CD14-positive monocyte (primary cell): ENCODE results near the gene KIAA0513. TPM values are rescaled to one million over a fixed set of nuclear protein-coding genes. Genes with fewer than 3 reads are reported as not detected.

Source experiments
- DNase-seq, 3 donors: peaks; one replicate each; pipeline ENCODE4 v3.0.0-alpha.2; 2011 to 2022
- H2AFZ ChIP-seq: 2 replicates; pipeline ENCODE4 v1.6.0; 2012; ENCODE audit warnings: mild to moderate bottlenecking, low read depth, low read length, inconsistent platforms; ENCODE audit not compliant: insufficient read depth, poor library complexity, severe bottlenecking
- H3K27ac ChIP-seq, 2 donors: 1 replicate in 1 of 2; 2 replicates in 1 of 2; pipeline ENCODE4 v1.5.1; 2012 to 2013; ENCODE audit warnings: low read length in 2 of 2, control low read depth in 1 of 2, inconsistent platforms in 1 of 2, low read depth in 1 of 2, mild to moderate bottlenecking in 1 of 2
- H3K27me3 ChIP-seq, 2 donors: one replicate each; pipeline versions ENCODE4 v1.6.0 to v1.6.1; 2011 to 2013; ENCODE audit warnings: low read length in 2 of 2; ENCODE audit not compliant: control insufficient read depth in 2 of 2, insufficient read depth in 2 of 2
- H3K36me3 ChIP-seq, 2 donors: replicated peaks in 1 of 2; 1 replicate in 1 of 2; 2 replicates in 1 of 2; pipeline versions ENCODE4 v1.5.1 to v1.6.1; 2012 to 2013; ENCODE audit warnings: low read length in 2 of 2, control low read depth in 1 of 2, inconsistent platforms in 1 of 2, mild to moderate bottlenecking in 1 of 2; ENCODE audit not compliant: insufficient read depth in 2 of 2, control insufficient read depth in 1 of 2
- H3K4me1 ChIP-seq, 2 donors: 1 replicate in 1 of 2; 2 replicates in 1 of 2; pipeline versions ENCODE4 v1.5.1 to v1.6.1; 2012 to 2013; ENCODE audit warnings: low read length in 2 of 2, control low read depth in 1 of 2, inconsistent platforms in 1 of 2, mild to moderate bottlenecking in 1 of 2, moderate library complexity in 1 of 2; ENCODE audit not compliant: insufficient read depth in 2 of 2, control insufficient read depth in 1 of 2
- H3K4me2 ChIP-seq: replicated peaks from 2 replicates; pipeline ENCODE3; 2012; ENCODE audit warnings: low read length, moderate library complexity, mild to moderate bottlenecking; ENCODE audit not compliant: poor library complexity, severe bottlenecking; ENCODE audit errors: extremely low read depth
- H3K4me3 ChIP-seq, 3 experiments: fragments of 200-600 bp in 1 of 3; sonication (generic) in 1 of 3; replicated peaks in 1 of 3; 1 replicate in 2 of 3; 2 replicates in 1 of 3; pipeline ENCODE4 v1.5.1; 2011 to 2013; ENCODE audit warnings: low read length in 3 of 3, mild to moderate bottlenecking in 3 of 3, control low read depth in 2 of 3, low read depth in 2 of 3, inconsistent platforms in 1 of 3, moderate library complexity in 1 of 3
- H3K79me2 ChIP-seq: 2 replicates; pipeline ENCODE4 v1.6.0; 2012; ENCODE audit warnings: mild to moderate bottlenecking, control low read depth, inconsistent platforms, low read length, moderate library complexity; ENCODE audit not compliant: insufficient read depth
- H3K9ac ChIP-seq: 2 replicates; pipeline ENCODE4 v1.6.0; 2017; ENCODE audit warnings: low read length, mild to moderate bottlenecking; ENCODE audit not compliant: insufficient read depth, poor library complexity, severe bottlenecking
- H3K9me3 ChIP-seq, 2 donors: replicated peaks in 1 of 2; 1 replicate in 1 of 2; 2 replicates in 1 of 2; pipeline versions ENCODE4 v1.5.1 to v1.6.1; 2012 to 2013; ENCODE audit warnings: low read length in 2 of 2, control low read depth in 1 of 2; ENCODE audit not compliant: control insufficient read depth in 1 of 2, insufficient read depth in 1 of 2
- H4K20me1 ChIP-seq: 2 replicates; pipeline ENCODE4 v1.6.0; 2012; ENCODE audit warnings: mild to moderate bottlenecking, low read length, control low read depth, moderate library complexity; ENCODE audit not compliant: insufficient read depth
- H3K27ac Mint-ChIP-seq, 7 donors: one replicate each; pipeline ENCODE4 v1.8.0; 2020; ENCODE audit warnings: mild to moderate bottlenecking in 7 of 7, mixed read lengths in 7 of 7, moderate library complexity in 6 of 7, inconsistent platforms in 2 of 7
- H3K27me3 Mint-ChIP-seq, 3 donors: one replicate each; pipeline ENCODE4 v1.8.0; 2021 to 2022; ENCODE audit warnings: low read depth in 3 of 3, mild to moderate bottlenecking in 3 of 3, mixed read lengths in 3 of 3, moderate library complexity in 3 of 3, inconsistent platforms in 1 of 3
- H3K36me3 Mint-ChIP-seq, 2 donors: one replicate each; pipeline ENCODE4 v1.8.0; 2020; ENCODE audit warnings: mixed read lengths in 2 of 2, inconsistent platforms in 1 of 2, mild to moderate bottlenecking in 1 of 2
- H3K4me1 Mint-ChIP-seq: one replicate; pipeline ENCODE4 v1.8.0; 2020; ENCODE audit warnings: mild to moderate bottlenecking, mixed read lengths
- H3K4me3 Mint-ChIP-seq, 2 donors: one replicate each; pipeline ENCODE4 v1.8.0; 2020; ENCODE audit warnings: mild to moderate bottlenecking in 2 of 2, mixed read lengths in 2 of 2, moderate library complexity in 1 of 2
- H3K9me3 Mint-ChIP-seq, 7 donors: one replicate each; pipeline ENCODE4 v1.8.0; 2020 to 2022; ENCODE audit warnings: mixed read lengths in 7 of 7, mild to moderate bottlenecking in 6 of 7, moderate library complexity in 6 of 7, inconsistent platforms in 2 of 7
- CTCF ChIP-seq: fragments of 200-600 bp; IDR thresholded peaks from one replicate; pipeline ENCODE4 v1.8.0; 2022; ENCODE audit warnings: antibody characterized with exemption, mild to moderate bottlenecking
- WGBS: methylation state at CpG from one replicate; pipeline ENCODE4 v1.1.5; 2013; ENCODE audit warnings: missing lambda C conversion rate; ENCODE audit not compliant: insufficient coverage; 5-methylcytosine and 5-hydroxymethylcytosine counted together
- intact Hi-C, 2 donors: fragments of 100-400 bp; cut with micrococcal nuclease; formaldehyde crosslinking; loops; one replicate each; pipeline versions ENCODE4 v1.15.0 to v1.15.1; 2023
- polyA plus RNA-seq, 3 donors: library from polyadenylated mRNA; depleted of rRNA in 1 of 3; unstranded in 2 of 3; stranded (reverse) in 1 of 3; fragments of 300-500 nt in 2 of 3; fragments of >200 nt in 1 of 3; fragmentation: Illumina TruSeq in 2 of 3; gene quantifications; 1 replicate in 2 of 3; 2 replicates in 1 of 3; pipeline ENCODE4 v1.2.3, GENCODE V29; 2012 to 2021

The KIAA0513 gene
- polyA plus RNA-seq, 3 donors = 21.4 to 77.5 (median 32.7) TPM

GRCh38 chr16:85088570-85089199 is 61.1 kb downstream of the KIAA0513 start:
- H3K4me3 Mint-ChIP-seq = no peak overlapping the region

DNA sequence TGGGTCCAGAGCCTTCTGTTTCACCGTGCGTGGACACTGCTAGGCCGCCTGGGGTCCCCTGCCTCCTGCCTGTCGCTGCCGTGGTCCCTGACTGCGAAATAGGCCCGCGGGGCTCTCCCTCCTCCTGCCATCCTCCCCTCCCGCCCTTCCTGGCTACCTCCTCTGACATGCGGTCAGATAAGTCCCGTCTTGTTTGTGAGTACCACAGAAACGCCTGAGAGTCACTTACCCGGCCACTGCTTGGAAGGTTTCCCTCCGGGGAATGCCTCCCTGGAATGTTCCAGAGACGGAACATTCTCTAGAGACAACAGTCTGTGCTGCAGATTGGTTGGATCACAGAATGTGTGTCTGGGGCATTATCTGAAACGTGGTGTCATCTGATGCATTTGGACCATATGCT is 61.9 kb downstream of the KIAA0513 start:
- Histone ChIP-seq H3K36me3 (peaks cover 57 to 67% of the 10 kb centered on the region in 2 donors), H3K4me3 (no peak overlapping the region), H3K27me3 (no peaks in the 10 kb centered on the region), H3K9ac (no peak overlapping the region), H2AFZ (no peak overlapping the region), H4K20me1 (peaks cover 85% of the 10 kb centered on the region), H3K27ac (no peak overlapping the region), H3K4me1 (peaks cover 18 to 37% of the 10 kb centered on the region in 2 donors), H3K79me2 (no peaks in the 10 kb centered on the region), H3K4me2 (no peak overlapping the region), H3K9me3 (no peaks in the 10 kb centered on the region)
- DNase-seq = no peak
- Mint-ChIP-seq H3K36me3 (peaks cover 55 to 62% of the 10 kb centered on the region in 2 donors), H3K27ac (peak overlapping the region in 1 of 7 donors; percentile 62), H3K4me1 (peaks cover 33% of the 10 kb centered on the region), H3K4me3 (no peak overlapping the region), H3K27me3 (peaks cover 0 to 6% (median 1%) of the 10 kb centered on the region in 3 donors), H3K9me3 (no peaks in the 10 kb centered on the region)
- WGBS = 89% methylated on average over 16 of the region's 16 CpGs
- intact Hi-C loops = loop anchor here (10.0 kb wide), 2 partner anchors 55 to 335 kb away; no protein-coding TSS in a partner anchor
- TF ChIP-seq CTCF = no peak

More at GRCh38 chr16:85088570-85089199, 61.1 kb downstream of the KIAA0513 start:
- Histone ChIP-seq H3K9ac (no peak overlapping the region), H3K79me2 (no peaks in the 10 kb centered on the region), H3K4me2 (no peak overlapping the region), H3K27me3 (no peaks in the 10 kb centered on the region), H2AFZ (no peak overlapping the region), H3K4me1 (peaks cover 19 to 37% of the 10 kb centered on the region in 2 donors), H3K36me3 (peaks cover 58 to 70% of the 10 kb centered on the region in 2 donors), H3K27ac (no peak overlapping the region), H4K20me1 (peaks cover 80% of the 10 kb centered on the region), H3K4me3 (no peak overlapping the region), H3K9me3 (no peaks in the 10 kb centered on the region)
- H3K4me1 Mint-ChIP-seq = peaks cover 33% of the 10 kb centered on the region
- no peak for DNase-seq
- H3K27me3 Mint-ChIP-seq = peaks cover 0 to 6% (median 1%) of the 10 kb centered on the region in 3 donors
- no peak for TF ChIP-seq CTCF
- intact Hi-C loops = loop anchor here (10.0 kb wide), 2 partner anchors 54 to 334 kb away; no protein-coding TSS in a partner anchor
- peak overlapping the region in 1 of 7 donors; percentile 36 for H3K27ac Mint-ChIP-seq
- peaks cover 56 to 71% of the 10 kb centered on the region in 2 donors for H3K36me3 Mint-ChIP-seq
- WGBS = 66% methylated on average over 29 of the region's 31 CpGs
- peaks cover 0 to 1% (median 0%) of the 10 kb centered on the region in 7 donors for H3K9me3 Mint-ChIP-seq
